ENCODE results near the gene TMPRSS13. TPM values are rescaled to one million over a fixed set of nuclear protein-coding genes. Genes with fewer than 3 reads are reported as not detected.
"Not testable (repeated sequence)": the region's sequence is repeated elsewhere in the genome, so short reads cannot be mapped to it uniquely, and the experiment has no call there.

TMPRSS13 gene
- 10 to 100 TPM in 1 of 2 donors, 1 to 10 TPM in 1; 1.2 to 14.7 TPM for total RNA-seq

DNA sequence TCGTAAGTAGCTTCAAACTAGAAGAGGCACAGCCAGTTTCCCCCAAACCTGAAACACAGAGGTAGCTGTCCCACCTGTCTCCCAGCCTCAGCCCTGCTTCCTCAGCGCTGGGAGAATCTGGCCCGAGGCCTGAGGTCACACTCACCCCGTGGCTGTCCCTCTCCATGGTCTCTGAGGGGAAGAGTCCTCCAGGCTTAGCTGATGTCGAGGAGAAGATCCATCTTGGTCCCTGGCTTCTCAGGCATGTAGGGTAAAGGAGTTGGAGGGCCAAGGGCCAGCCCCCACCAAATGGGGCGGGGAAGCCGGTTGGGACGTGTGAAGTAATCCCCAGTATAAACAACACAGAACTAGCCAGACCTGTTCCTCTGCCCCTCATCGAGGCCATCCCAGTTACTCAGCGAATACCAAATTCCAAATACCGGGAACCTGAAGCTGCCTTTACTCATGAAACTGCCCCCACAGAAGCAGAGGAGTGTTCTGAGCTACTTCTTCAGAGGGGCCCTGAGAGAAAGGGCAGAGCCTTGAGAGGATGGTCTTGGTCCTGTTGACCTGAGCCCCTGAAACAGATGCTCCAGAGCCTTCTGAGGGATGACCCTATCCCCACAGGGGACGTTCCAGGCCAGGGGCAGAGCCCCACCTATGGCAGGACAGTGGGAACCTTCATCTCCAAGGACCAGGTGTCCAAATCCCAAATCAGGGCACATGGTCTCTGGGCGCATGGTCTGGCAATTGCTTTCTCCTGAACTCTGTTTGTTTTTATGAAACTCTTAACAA, at the start of gene TMPRSS13:
Gene TMPRSS13 (minus strand): TSS at position 261 of the 774 bp plus-strand sequence. CDS start 95 bp downstream, at position 166.
- Histone ChIP-seq H3K27ac (peak within 1 kb of the TSS in 1 of 2 donors; percentile 53), H3K4me3 (no peak within 1 kb of the TSS), H3K9me3 (no peaks in the 10 kb centered on the region), H3K36me3 (no peaks in the 10 kb centered on the region), H3K27me3 (replicated peaks; ENCODE audit: insufficient read depth) (no peaks in the 10 kb centered on the region), H3K4me1 (replicated peaks) (no peaks in the 10 kb centered on the region)
- DNase-seq (ENCODE audit: low spot score): peak; percentile 78
- intact Hi-C loops (cut with DNase I): no loop called here
- TF ChIP-seq POLR2A (IDR thresholded peaks at IDR 0.05): no peak
- TF ChIP-seq, protein P1, sequence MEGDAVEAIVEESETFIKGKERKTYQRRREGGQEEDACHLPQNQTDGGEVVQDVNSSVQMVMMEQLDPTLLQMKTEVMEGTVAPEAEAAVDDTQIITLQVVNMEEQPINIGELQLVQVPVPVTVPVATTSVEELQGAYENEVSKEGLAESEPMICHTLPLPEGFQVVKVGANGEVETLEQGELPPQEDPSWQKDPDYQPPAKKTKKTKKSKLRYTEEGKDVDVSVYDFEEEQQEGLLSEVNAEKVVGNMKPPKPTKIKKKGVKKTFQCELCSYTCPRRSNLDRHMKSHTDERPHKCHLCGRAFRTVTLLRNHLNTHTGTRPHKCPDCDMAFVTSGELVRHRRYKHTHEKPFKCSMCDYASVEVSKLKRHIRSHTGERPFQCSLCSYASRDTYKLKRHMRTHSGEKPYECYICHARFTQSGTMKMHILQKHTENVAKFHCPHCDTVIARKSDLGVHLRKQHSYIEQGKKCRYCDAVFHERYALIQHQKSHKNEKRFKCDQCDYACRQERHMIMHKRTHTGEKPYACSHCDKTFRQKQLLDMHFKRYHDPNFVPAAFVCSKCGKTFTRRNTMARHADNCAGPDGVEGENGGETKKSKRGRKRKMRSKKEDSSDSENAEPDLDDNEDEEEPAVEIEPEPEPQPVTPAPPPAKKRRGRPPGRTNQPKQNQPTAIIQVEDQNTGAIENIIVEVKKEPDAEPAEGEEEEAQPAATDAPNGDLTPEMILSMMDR (IDR thresholded peaks at IDR 0.05): peak in 1 of 4 experiments; percentile 4
- TF ChIP-seq POLR2AphosphoS5 (IDR thresholded peaks at IDR 0.05): peak; percentile 68
- 39% methylated on average over 13 of the region's 13 CpGs for WGBS

DNA sequence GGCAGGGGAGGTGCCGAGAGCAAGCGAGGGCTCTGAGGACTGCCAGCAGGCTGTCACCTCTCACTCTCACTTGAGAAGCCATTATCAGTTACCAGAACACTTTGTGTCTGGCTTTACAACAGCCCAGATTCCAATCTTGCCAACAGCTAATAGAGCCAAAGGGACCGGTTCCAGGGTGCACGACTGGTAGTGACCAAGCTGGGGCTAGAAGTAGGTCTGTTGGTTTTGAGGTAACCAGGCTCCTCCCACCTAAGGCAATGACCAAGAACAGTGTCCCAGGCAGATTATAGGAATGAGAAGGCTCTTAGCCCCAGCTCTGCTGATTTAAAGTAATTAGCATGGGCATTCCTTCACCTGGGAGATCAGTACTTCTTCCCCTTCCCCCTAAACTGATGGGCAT, 49.8 kb upstream of the TMPRSS13 start:
- no peaks in the 10 kb centered on the region for H3K9me3 ChIP-seq
- H3K27me3 ChIP-seq (replicated peaks; ENCODE audit: insufficient read depth): no peaks in the 10 kb centered on the region
- H3K27ac ChIP-seq: no peak overlapping the region
- 38% methylated on average over 4 of the region's 4 CpGs for WGBS
- no peaks in the 10 kb centered on the region for H3K36me3 ChIP-seq
- intact Hi-C loops (cut with DNase I): no loop called here
- no peaks in the 10 kb centered on the region for H3K4me1 ChIP-seq (replicated peaks)
- DNase-seq (ENCODE audit: low spot score): no peak
- H3K4me3 ChIP-seq: no peak overlapping the region
- TF ChIP-seq, protein P1 (IDR thresholded peaks at IDR 0.05): no peak
- TF ChIP-seq POLR2A (IDR thresholded peaks at IDR 0.05): no peak
- TF ChIP-seq POLR2AphosphoS5 (IDR thresholded peaks at IDR 0.05): no peak

DNA sequence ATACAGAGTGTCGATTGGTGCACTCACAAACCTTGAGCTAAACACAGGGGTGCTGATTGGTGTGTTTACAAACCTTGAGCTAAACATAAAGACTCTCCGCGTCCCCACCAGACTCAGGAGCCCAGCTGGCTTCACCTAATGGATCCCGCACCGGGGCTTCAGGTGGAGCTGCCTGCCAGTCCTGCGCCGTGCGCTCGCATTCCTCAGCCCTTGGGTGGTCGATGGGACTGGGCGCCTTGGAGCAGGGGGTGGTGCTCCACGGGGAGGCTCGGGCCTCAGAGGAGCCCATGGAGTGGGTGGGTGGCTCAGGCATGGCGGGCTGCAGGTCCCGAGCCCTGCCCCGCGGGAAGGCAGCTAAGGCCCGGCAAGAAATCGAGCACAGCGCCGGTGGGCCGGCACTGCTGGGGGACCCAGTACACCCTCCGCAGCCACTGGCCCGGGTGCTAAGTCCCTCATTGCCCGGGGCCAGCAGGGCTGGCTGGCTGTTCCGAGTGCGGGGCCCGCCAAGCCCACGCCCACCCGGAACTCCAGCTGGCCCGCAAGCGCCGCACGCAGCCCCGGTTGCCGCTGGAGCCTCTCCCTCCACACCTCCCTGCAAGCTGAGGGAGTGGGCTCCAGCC, 49.2 kb upstream of the TMPRSS13 start:
- WGBS: 93% methylated on average over 34 of the region's 36 CpGs
- H3K4me1 ChIP-seq (replicated peaks); H3K27me3 ChIP-seq (replicated peaks; ENCODE audit: insufficient read depth); H3K9me3 ChIP-seq; H3K27ac ChIP-seq; H3K36me3 ChIP-seq; intact Hi-C loops (cut with DNase I); DNase-seq (ENCODE audit: low spot score); H3K4me3 ChIP-seq: not testable (repeated sequence)

DNA sequence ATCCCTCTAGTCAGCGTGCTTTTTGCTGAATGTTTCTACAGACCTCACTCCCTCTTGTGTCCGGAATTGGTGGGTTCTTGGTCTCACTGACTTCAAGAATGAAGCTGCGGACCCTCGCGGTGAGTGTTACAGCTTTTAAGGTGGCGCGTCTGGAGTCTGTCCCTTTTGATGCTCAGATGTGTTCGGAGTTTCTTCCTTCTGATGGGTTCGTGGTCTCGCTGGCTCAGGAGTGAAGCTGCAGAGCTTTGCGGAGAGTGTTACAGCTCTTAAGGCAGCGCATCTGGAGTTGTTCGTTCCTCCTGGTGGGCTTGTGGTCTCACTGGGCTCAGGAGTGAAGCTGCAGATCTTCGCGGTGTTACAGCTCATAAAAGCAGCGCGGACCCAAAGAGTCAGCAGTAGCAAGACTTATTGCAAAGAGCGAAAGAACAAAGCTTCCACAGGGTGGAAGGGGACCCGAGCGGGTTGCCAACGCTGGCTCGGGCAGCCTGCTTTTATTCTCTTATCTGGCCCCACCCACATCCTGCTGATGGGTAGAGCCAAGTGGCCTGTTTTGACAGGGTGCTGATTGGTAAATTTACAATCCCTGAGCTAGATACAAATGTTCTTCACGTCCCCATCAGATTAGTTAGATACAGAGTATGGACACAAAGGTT, 48.5 kb upstream of the TMPRSS13 start:
- H3K9me3 ChIP-seq; DNase-seq (ENCODE audit: low spot score); H3K27me3 ChIP-seq (replicated peaks; ENCODE audit: insufficient read depth); H3K4me3 ChIP-seq; H3K27ac ChIP-seq; H3K4me1 ChIP-seq (replicated peaks); intact Hi-C loops (cut with DNase I); H3K36me3 ChIP-seq: not testable (repeated sequence)
- WGBS: 76% methylated on average over 23 of the region's 23 CpGs

DNA sequence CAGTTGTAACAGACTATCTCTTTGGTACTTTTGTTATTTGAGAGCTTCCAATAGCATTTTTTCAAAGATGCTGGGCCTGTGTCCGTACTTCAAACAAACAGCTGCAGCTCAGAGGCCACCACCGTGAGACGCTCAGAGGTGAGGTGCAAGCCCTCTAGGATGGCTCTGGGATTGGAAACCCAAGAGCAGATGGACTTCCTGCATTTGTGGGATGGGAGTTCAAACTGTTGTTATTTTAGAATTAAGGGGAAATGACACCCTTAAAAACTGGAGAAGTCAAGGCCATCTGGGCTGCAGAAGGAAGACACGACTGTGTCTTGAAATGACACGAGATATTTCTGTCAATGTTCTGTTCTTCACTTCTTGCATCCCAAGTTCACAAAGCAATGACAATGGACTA, 47.8 kb upstream of the TMPRSS13 start:
- TF ChIP-seq POLR2AphosphoS5 (IDR thresholded peaks at IDR 0.05) (no peak), POLR2A (IDR thresholded peaks at IDR 0.05) (no peak)
- TF ChIP-seq, protein P1 (IDR thresholded peaks at IDR 0.05): no peak
- Histone ChIP-seq H3K36me3 (no peaks in the 10 kb centered on the region), H3K27ac (no peak overlapping the region), H3K4me3 (no peak overlapping the region), H3K27me3 (replicated peaks; ENCODE audit: insufficient read depth) (no peaks in the 10 kb centered on the region), H3K4me1 (replicated peaks) (no peaks in the 10 kb centered on the region), H3K9me3 (no peaks in the 10 kb centered on the region)
- intact Hi-C loops (cut with DNase I): no loop called here
- DNase-seq (ENCODE audit: low spot score): no peak
- 75% methylated on average over 5 of the region's 5 CpGs for WGBS
